ENCODE data around the gene CACNA1H.

CACNA1H gene

DNA sequence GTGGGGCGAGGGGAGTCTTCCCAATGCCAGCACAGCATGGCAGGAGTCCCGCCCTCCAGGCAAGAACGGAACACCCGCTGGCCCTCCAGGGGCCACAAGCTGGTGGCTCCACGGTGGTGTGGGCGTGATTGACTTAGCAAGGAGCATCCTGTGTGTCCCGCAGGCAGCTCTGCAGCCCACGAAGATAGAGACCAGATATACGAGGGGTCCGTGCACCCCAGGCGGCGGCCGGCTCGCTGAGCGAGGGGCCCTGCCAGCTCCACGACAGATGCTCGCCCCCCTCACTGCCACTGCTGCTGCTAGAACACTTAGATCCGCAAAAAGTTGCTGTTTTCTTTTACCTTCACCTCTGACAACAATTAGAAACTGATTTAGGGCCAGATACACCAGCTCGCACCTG is 10.0 kb upstream of the CACNA1H start:
- ATAC-seq (replicated peaks), result no peak

DNA sequence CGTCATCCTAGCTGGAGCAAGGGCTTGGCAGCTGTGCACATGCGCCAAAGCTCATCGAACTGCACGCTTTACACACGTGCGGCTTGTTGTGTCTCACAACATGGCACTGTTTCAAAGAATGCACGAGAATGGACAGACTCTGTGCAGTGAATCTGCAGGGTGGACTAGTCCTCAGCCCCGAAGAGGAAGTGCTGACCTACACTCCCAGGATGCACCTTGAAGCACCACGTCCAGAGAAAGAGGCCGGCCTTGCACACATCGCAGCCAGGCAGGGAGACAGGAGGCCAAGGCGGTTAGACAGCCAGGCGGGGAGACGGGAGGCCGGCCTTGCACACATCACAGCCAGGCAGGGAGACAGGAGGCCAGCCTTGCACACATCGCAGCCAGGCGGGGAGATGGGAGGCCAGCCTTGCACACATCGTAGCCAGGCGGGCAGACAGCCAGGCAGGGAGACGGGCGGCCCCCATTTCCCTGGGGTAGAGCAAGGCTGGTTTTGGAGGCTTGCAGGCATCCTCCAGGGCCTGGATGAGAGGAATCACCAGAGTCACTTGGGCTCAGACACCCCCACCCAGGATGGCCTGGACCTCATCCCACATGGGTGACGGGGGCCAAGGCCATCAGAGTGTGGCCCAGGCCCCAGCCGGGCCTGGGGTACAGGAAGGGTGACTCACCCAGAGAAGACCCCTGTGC is 9.0 kb upstream of the CACNA1H start:
- Mint-ChIP-seq H3K4me1 (no peaks in the 10 kb centered on the region), H3K27me3 (peaks cover 20 to 31% of the 10 kb centered on the region in 2 donors), H3K27ac (no peak overlapping the region), H3K9me3 (peaks cover 0 to 5% of the 10 kb centered on the region in 2 donors), H3K4me3 (no peak overlapping the region), H3K36me3 (peaks cover 0 to 1% of the 10 kb centered on the region in 2 donors)
- ATAC-seq (replicated peaks) (no peak), DNase-seq (no peak)

More for the DNA sequence above, 10.0 kb upstream of the CACNA1H start:
- Mint-ChIP-seq H3K27ac (no peak overlapping the region), H3K4me1 (no peaks in the 10 kb centered on the region), H3K27me3 (peaks cover 20 to 31% of the 10 kb centered on the region in 2 donors), H3K9me3 (peaks cover 0 to 7% of the 10 kb centered on the region in 2 donors), H3K36me3 (peaks cover 0 to 1% of the 10 kb centered on the region in 2 donors), H3K4me3 (no peak overlapping the region)
- DNase-seq, result no peak

DNA sequence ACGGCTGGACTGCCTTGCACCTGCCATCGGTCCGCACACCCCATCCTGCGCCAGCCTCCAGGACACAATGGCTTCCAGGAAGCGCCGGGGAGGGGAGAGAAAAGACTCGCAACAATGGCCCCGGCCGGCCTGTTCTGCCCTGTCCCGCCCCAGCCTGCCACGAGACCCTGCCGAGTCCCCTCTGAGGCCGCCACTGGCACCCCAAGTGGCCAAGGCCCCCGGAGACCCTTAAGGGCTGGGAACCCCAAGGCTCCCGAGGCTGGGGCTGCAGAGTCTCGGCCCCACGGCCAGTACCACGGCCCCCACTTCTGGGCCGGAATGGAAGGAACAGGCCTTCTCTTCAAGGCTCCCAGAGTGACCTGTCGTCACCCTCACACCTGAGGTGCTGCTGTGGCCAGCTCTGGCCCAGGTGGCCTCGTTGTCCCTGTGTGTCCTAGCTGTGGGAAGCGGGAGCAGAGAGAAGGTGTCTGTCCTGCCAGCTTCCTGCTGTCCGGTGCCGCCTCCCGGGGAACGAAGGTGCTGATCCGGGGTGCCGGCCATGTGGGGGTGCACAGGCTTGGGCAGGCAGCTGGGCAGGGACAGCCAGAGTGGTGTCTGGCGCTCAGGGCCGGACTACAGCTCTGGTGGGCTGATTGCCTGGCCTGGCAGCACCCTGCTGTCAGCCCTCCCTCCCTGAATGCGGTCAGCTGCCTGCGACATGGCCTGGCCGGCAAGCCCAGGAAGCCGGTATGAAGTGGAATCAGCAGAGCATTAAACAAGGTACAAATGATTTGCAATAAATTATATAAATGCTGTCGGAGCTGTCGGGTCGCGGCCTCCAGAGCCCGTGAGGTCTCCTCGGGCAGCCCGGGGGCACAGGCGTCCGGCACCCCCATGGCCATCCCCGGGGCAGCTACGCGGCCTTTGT is 8.2 kb upstream of the CACNA1H start:
- Mint-ChIP-seq H3K4me3 (no peak overlapping the region), H3K36me3 (peaks cover 0 to 1% of the 10 kb centered on the region in 2 donors), H3K27me3 (peaks cover 20 to 31% of the 10 kb centered on the region in 2 donors), H3K4me1 (no peaks in the 10 kb centered on the region), H3K9me3 (peaks cover 0 to 5% of the 10 kb centered on the region in 2 donors), H3K27ac (no peak overlapping the region)
- ATAC-seq (replicated peaks) (no peak), DNase-seq (no peak)

DNA sequence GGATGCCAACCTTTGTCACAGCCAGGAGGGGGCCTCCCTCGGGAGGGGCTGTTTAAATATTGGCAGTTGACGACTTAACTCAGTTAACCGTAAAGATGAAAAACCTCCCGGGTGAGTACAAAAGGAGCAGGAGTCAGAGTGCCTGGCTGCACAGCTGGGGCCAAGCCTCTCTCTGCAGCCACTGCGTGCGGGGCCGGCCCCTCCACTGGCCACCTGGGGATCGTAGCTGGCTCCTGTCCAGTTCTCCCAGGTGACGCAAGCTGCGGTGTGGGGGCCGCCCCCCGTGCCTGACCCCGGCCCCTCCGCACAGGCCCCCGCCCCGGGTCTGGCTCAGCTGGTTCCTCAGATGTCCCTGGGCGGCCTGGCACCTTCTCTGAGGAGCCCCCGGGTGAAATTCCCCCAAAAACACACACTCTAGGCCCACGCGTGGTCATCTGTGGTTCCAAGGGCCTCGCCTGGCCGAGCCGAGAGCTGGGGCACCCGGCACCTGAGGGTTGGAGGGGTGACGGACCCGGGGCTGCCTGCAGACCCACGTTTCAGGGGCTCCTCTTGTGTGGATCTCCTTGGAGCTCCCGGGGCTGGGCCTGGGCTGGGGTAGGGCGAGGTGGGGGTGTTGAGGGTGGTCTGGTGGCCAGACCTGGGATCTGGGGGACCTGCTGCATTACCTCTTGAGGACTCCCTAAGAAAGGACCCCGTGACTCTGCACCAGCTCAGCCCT is 7.4 kb upstream of the CACNA1H start:
- ATAC-seq (replicated peaks), result no peak
- no peak for DNase-seq
- peaks cover 0 to 1% of the 10 kb centered on the region in 2 donors for H3K36me3 Mint-ChIP-seq
- no peak overlapping the region for H3K4me3 Mint-ChIP-seq
- H3K9me3 Mint-ChIP-seq, result peaks cover 0 to 5% of the 10 kb centered on the region in 2 donors
- peaks cover 13 to 27% of the 10 kb centered on the region in 2 donors for H3K27me3 Mint-ChIP-seq
- no peaks in the 10 kb centered on the region for H3K4me1 Mint-ChIP-seq
- H3K27ac Mint-ChIP-seq, result no peak overlapping the region

DNA sequence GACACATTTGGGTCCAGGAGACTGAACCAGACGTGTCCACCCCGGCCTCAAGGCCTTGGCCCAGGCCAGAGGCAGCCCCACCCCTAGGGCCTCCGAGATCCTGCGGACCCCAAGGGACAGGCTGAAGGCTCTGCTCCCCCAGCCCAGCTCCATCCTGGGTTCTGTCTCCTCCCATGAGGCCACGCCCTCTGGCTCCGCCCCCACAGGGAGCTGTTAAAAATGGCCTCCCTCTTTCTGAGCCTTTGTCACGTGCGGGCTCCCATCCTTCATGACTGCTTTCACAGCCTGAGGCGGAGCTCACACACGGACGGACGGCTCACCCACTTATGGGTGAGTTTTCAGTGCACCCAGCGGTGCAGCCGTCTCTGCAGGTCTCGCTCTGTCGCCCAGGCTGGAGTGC is 6.5 kb upstream of the CACNA1H start:
- peaks cover 0 to 1% of the 10 kb centered on the region in 2 donors for H3K36me3 Mint-ChIP-seq
- DNase-seq (no peak), ATAC-seq (replicated peaks) (no peak)
- peaks cover 9 to 27% of the 10 kb centered on the region in 2 donors for H3K27me3 Mint-ChIP-seq
- H3K4me3 Mint-ChIP-seq, result no peak overlapping the region
- H3K4me1 Mint-ChIP-seq, result no peaks in the 10 kb centered on the region
- no peak overlapping the region for H3K27ac Mint-ChIP-seq
- peaks cover 0 to 6% of the 10 kb centered on the region in 2 donors for H3K9me3 Mint-ChIP-seq

DNA sequence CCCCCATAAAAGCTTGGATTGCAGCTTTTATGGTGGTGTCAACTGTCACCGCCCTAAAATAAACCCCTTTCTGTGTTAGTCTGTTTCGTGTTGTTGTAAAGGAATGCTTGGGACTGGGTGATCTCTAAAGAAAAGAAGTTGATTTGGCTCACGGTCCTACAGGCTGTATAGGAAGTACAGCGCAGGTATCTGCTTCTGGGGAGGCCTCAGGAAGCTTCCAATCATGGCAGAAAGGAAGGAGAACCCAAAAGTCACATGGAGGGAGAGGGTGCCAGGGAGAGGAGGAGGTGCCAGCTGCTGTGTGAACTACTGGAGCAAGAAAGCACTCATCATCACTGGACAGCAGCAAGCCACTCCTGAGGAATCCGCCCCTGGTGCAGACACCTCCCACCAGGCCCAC is 5.9 kb upstream of the CACNA1H start:
- Mint-ChIP-seq H3K36me3 (peaks cover 0 to 1% of the 10 kb centered on the region in 2 donors), H3K27ac (no peak overlapping the region), H3K9me3 (peaks cover 0 to 6% of the 10 kb centered on the region in 2 donors), H3K4me3 (no peak overlapping the region), H3K4me1 (no peaks in the 10 kb centered on the region), H3K27me3 (peaks cover 6 to 29% of the 10 kb centered on the region in 2 donors)
- ATAC-seq (replicated peaks) (no peak), DNase-seq (no peak)

DNA sequence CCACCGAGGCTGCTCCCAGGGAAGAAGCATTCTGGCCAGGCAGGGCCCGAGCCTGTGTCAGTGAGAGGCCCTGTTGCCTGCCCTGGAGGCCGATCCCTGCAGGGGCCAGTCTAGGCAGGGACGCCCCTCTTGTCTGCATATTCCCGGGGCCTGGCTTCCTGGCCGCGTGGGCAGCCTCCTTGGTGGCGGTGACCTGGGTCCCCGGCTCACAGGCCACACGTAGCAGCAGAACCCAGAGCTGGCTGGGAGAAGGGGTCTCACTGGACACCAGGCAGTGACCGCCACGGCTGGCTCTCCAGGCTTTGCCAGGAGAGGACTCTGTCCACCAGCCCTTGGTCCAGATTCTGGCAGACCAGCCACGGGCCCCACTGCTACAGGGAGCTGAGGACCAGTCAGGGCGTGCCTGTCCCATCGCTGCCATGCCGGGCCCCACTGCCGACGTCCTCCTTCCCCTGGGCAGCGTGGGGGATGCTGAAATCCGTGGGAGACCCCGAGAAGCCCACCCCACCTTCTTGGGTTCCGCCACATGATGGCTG is 3.7 kb upstream of the CACNA1H start:
- Mint-ChIP-seq H3K4me3 (no peak overlapping the region), H3K27me3 (peaks cover 0 to 20% of the 10 kb centered on the region in 2 donors), H3K36me3 (peaks cover 0 to 1% of the 10 kb centered on the region in 2 donors), H3K27ac (no peak overlapping the region), H3K9me3 (peaks cover 0 to 6% of the 10 kb centered on the region in 2 donors), H3K4me1 (no peaks in the 10 kb centered on the region)
- ATAC-seq (replicated peaks) (no peak), DNase-seq (no peak)

DNA sequence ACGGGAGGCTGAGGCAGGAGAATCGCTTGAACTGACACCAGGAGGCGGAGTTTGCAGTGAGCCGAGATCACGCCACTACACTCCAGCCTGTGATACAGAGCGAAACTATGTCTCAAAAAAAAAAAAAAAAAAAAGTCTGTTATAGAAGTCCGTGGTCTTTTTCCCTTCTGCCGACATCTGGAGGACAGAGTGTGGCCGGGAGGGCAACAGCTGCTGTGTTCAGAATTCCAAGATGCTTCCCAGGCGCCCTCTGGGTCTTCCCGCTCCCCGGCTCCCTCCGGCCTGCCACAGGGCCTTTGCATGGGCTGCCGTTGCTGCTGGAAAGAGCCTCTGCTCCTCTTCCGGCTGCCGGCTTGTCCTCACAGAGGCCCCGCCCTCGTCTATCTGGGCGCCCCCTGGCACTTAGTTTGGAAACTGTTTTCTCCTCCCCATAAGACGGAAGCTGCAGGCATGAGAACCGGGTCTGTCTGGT is 2.4 kb upstream of the CACNA1H start:
- Mint-ChIP-seq H3K27me3 (peaks cover 8 to 30% of the 10 kb centered on the region in 2 donors), H3K4me1 (peaks cover 0 to 3% of the 10 kb centered on the region in 2 donors), H3K27ac (no peak overlapping the region), H3K4me3 (no peak overlapping the region), H3K9me3 (peaks cover 0 to 6% of the 10 kb centered on the region in 2 donors), H3K36me3 (peaks cover 0 to 1% of the 10 kb centered on the region in 2 donors)
- no peak for ATAC-seq (replicated peaks)
- DNase-seq, result no peak

DNA sequence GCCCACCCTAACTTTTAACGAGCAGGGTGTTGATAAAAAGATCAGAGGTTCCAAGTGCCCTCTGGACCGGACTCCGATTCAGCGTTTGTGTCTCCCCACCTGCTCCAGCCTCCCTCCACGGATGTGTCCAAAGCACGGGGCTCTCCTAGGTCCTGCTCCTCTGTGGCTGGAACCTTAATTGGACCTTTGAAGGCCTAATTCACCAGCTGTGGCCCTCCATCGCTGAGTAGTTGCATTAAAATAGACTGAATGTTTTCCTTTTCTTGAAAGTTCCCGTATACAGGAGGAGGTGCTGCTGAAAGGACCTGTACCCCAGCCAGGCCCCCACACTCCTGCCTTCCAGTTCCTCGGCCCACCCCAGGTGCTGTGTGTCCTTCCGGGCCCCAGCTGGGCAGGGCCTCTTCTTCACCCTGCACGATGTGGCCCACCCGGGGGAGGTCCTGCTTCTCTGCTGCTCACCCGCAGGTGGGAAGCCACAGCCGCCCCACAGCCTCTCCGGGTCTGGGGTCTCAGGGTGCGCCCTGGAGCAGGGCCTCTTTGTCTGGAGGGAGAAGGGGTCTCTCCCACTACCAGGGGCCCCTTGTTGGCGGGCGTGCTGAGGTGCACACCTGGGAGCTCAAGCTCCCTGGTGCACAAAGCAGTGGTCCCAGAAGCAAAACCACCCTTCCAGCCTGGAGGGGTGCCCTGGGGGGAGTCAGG is 1.3 kb upstream of the CACNA1H start:
- DNase-seq, result no peak
- H3K9me3 Mint-ChIP-seq, result peaks cover 0 to 5% of the 10 kb centered on the region in 2 donors
- peak in 1 of 2 donors; percentile 4 for ATAC-seq (replicated peaks)

DNA sequence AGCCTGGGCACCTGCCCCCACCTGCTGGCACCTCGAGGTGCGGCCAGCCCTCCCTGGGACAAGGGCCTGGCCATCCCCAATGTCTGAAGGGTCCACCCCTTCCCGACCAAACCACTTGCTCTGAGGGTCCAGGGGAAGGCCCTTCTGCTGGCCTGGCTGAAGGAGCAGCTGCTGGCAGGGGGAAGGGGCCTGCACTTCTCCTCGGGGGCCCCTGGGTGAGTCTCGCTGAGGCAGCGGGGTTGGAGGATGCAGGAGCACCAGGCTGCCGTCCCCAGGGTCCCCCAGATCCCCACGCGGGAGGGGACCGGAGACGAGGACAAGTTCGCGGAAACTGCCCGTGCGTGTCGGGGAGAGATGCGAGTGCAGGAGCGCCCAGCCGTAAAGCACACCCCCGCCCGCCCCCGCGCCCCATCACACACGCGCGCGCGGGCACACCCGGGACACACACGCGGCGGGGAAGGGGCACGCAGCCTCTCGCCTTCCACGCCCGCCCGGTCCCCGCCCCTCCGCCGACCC is 725 bp upstream of the CACNA1H start:
- peaks cover 13 to 33% of the 10 kb centered on the region in 2 donors for H3K27me3 Mint-ChIP-seq
- peaks cover 0 to 4% of the 10 kb centered on the region in 2 donors for H3K4me1 Mint-ChIP-seq
- DNase-seq (peak; percentile 20), ATAC-seq (replicated peaks) (peak; percentile 39 to 44)
- H3K27ac Mint-ChIP-seq, result no peak overlapping the region
- peak overlapping the region; percentile 67 to 76 for H3K4me3 Mint-ChIP-seq
- no peaks in the 10 kb centered on the region for H3K36me3 Mint-ChIP-seq
- peaks cover 0 to 1% of the 10 kb centered on the region in 2 donors for H3K9me3 Mint-ChIP-seq

More for the DNA sequence above, 1.3 kb upstream of the CACNA1H start:
- Mint-ChIP-seq H3K4me1 (peaks cover 0 to 4% of the 10 kb centered on the region in 2 donors), H3K36me3 (peaks cover 0 to 1% of the 10 kb centered on the region in 2 donors), H3K27ac (no peak overlapping the region), H3K27me3 (peaks cover 13 to 38% of the 10 kb centered on the region in 2 donors), H3K4me3 (no peak overlapping the region)

DNA sequence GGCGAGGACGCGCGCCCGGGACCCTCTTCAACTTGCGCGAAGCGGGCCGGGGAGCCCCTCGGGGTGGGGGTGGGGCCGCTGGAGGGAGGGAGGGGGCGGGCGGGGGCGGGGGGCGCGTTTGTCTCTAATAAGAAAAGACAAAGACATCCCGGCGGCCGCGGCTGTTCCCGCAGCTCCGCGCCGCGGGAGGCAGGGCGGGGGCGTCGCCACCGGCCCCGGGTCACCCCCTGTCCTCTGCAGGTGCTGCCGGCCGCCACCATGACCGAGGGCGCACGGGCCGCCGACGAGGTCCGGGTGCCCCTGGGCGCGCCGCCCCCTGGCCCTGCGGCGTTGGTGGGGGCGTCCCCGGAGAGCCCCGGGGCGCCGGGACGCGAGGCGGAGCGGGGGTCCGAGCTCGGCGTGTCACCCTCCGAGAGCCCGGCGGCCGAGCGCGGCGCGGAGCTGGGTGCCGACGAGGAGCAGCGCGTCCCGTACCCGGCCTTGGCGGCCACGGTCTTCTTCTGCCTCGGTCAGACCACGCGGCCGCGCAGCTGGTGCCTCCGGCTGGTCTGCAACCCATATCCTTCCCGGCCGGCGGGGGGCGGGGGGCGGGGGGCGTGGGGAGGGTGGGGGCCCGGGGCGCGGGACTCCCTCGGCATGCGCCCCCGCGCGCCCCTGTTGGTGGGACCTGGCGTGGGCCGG is 714 bp downstream of the CACNA1H start:
- ATAC-seq (replicated peaks) (no peak), DNase-seq (no peak)
- no peaks in the 10 kb centered on the region for H3K36me3 Mint-ChIP-seq
- H3K4me3 Mint-ChIP-seq, result no peak overlapping the region
- H3K27me3 Mint-ChIP-seq, result peaks cover 13 to 39% of the 10 kb centered on the region in 2 donors
- H3K9me3 Mint-ChIP-seq, result peaks cover 0 to 1% of the 10 kb centered on the region in 2 donors
- no peak overlapping the region for H3K27ac Mint-ChIP-seq
- H3K4me1 Mint-ChIP-seq, result peaks cover 0 to 4% of the 10 kb centered on the region in 2 donors

DNA sequence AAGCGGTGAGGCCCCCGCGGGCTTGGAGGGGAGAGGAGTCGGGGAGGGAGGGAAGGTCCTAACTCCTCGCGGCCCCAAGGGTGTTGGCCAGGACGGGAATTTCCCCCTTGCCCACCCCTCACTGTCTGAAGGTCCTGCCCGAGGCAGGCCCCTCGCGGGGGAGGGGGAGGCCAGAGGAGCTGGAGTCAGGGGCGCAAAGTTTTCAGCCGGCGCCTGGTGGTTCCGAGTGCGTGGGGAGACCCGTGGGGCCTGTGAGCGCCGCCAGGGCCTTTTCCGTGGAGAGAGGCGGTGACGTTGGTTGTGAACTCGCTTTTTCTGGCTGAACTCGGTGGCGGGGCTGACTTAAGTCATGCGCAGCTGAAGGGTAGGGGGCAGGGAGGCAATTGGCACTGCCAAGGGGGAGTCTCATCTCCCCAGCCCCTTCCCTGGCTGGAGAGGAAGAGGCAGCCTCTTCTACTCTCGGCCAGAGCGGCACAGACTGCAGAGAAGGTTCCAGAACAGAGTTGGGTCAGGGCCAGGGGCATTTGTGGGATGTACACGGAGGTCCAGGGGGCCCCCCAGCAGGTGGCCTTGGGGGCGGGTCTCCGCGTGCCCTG is 1.5 kb downstream of the CACNA1H start:
- Mint-ChIP-seq H3K4me3 (no peak overlapping the region), H3K4me1 (peaks cover 0 to 4% of the 10 kb centered on the region in 2 donors), H3K9me3 (peaks cover 0 to 1% of the 10 kb centered on the region in 2 donors), H3K27me3 (peaks cover 18 to 46% of the 10 kb centered on the region in 2 donors), H3K27ac (no peak overlapping the region), H3K36me3 (no peaks in the 10 kb centered on the region)
- ATAC-seq (replicated peaks) (no peak), DNase-seq (no peak)

All from stimulated activated naive B cell treated with anti-CD40 and anti-IgM and Interleukin-4, amounts not matched to agents 10 μg/mL and 1 μg/mL and 100 μg/mL, for 72 hours (primary cell).